HG03439 (cell line): Measurements from ENCODE around the gene HSPBP1.

Experiments
- ATAC-seq: cut with Tn5 transposase; IDR thresholded peaks from one replicate; pipeline ENCODE4 v1.9.1; 2021; ENCODE audit warnings: mild to moderate bottlenecking, moderate library complexity; ENCODE audit not compliant: unreplicated experiment

Gene HSPBP1

GRCh38 chr19:55305491-55305890 lies 25.6 kb upstream of the HSPBP1 start:
- ATAC-seq: no peak

GRCh38 chr19:55304980-55305379 lies 25.1 kb upstream of the HSPBP1 start:
- no peak for ATAC-seq

GRCh38 chr19:55304279-55304978 lies 24.5 kb upstream of the HSPBP1 start:
- ATAC-seq: no peak

GRCh38 chr19:55303477-55303876 lies 23.6 kb upstream of the HSPBP1 start:
- no peak for ATAC-seq

- no peak for ATAC-seq
These were observed 22.4 kb upstream of the HSPBP1 start for GRCh38 chr19:55302318-55302703.

- ATAC-seq: peak; percentile 75
These were observed 21.8 kb upstream of the HSPBP1 start for GRCh38 chr19:55301459-55302317.

- ATAC-seq: no peak
These were observed 21.1 kb upstream of the HSPBP1 start for GRCh38 chr19:55300886-55301458.

GRCh38 chr19:55299991-55300390 lies 20.1 kb upstream of the HSPBP1 start:
- no peak for ATAC-seq

- no peak for ATAC-seq
These were observed 17.4 kb upstream of the HSPBP1 start for GRCh38 chr19:55297267-55297666.

- no peak for ATAC-seq
These were observed 9.3 kb upstream of the HSPBP1 start for GRCh38 chr19:55289117-55289796.

- ATAC-seq: no peak
These were observed 7.6 kb upstream of the HSPBP1 start for GRCh38 chr19:55287361-55288079.

GRCh38 chr19:55285229-55285890 lies 5.5 kb upstream of the HSPBP1 start:
- no peak for ATAC-seq

GRCh38 chr19:55284405-55285058 lies 4.6 kb upstream of the HSPBP1 start:
- no peak for ATAC-seq

- no peak for ATAC-seq
These were observed 3.9 kb upstream of the HSPBP1 start, which contains the start of gene BRSK1 for GRCh38 chr19:55283548-55284377. BRSK1 (plus strand) TSS chr19:55283997; CDS start chr19:55284443, 446 bp downstream.

GRCh38 chr19:55279340-55279739 lies 570 bp downstream of the HSPBP1 start:
- no peak for ATAC-seq

GRCh38 chr19:55278391-55279135 lies 1.3 kb downstream of the HSPBP1 start:
- no peak for ATAC-seq

GRCh38 chr19:55277494-55277893 lies 2.4 kb downstream of the HSPBP1 start:
- ATAC-seq: no peak
